OCI-LY7 (cell line): Measurements from ENCODE around the gene ZC3H8. TPM values are rescaled to one million over a fixed set of nuclear protein-coding genes. Genes with fewer than 3 reads are reported as not detected.

Source experiments
- BruUV-seq: library from RNA; stranded (reverse); fragments of 400-500 nt; replicated peaks from 2 replicates; lab custom pipeline; 2021; lab: Mats Ljungman, UMichigan
- CTCF ChIA-PET: fragments of 300-600 bp; sonication (Branson Sonifier 250); formaldehyde crosslinking; loops from one replicate; lab custom pipeline; 2022; ENCODE audit warnings: antibody characterized with exemption; ENCODE audit not compliant: unreplicated experiment; lab: Charles Lee
- POLR2A ChIA-PET: fragments of 300-600 bp; sonication (Branson Sonifier 250); formaldehyde crosslinking; loops from one replicate; lab custom pipeline; 2022; ENCODE audit warnings: antibody characterized with exemption; lab: Charles Lee
- DNase-seq: peaks from one replicate; pipeline ENCODE4 v3.0.0-alpha.2; 2015; ENCODE audit warnings: low spot score
- H2AFZ ChIP-seq: fragments of 200-600 bp; sonication (generic), shearing (Covaris generic); 2 replicates; pipeline ENCODE4 v1.6.1; 2014; ENCODE audit warnings: mild to moderate bottlenecking, antibody characterized with exemption, low read length, moderate library complexity
- H3K27ac ChIP-seq: fragments of 200-600 bp; sonication (generic); 2 replicates; pipeline ENCODE4 v1.5.1; 2014; ENCODE audit warnings: mixed run types, low read depth, mild to moderate bottlenecking, moderate library complexity, low read length, inconsistent platforms; ENCODE audit not compliant: poor library complexity, severe bottlenecking
- H3K36me3 ChIP-seq: fragments of 200-600 bp; sonication (generic); 2 replicates; pipeline ENCODE4 v1.6.1; 2014; ENCODE audit warnings: mild to moderate bottlenecking, antibody characterized with exemption, low read length, moderate library complexity, mixed read lengths; ENCODE audit not compliant: insufficient read depth
- H3K4me1 ChIP-seq: fragments of 200-600 bp; sonication (generic); 2 replicates; pipeline ENCODE4 v1.5.1; 2014; ENCODE audit warnings: mild to moderate bottlenecking, low read length; ENCODE audit not compliant: insufficient read depth, poor library complexity, severe bottlenecking
- H3K4me2 ChIP-seq: fragments of 200-600 bp; sonication (generic); 2 replicates; pipeline ENCODE4 v1.6.1; 2014; ENCODE audit warnings: mild to moderate bottlenecking, low read length
- H3K4me3 ChIP-seq: fragments of 200-600 bp; sonication (generic); 2 replicates; pipeline ENCODE4 v1.5.1; 2014; ENCODE audit warnings: mild to moderate bottlenecking, low read depth, low read length; ENCODE audit not compliant: poor library complexity, severe bottlenecking
- H3K79me2 ChIP-seq: fragments of 200-600 bp; sonication (generic); 2 replicates; pipeline ENCODE4 v1.6.1; 2016; ENCODE audit warnings: low read depth, mild to moderate bottlenecking, low read length, moderate library complexity, mixed read lengths; ENCODE audit not compliant: insufficient read depth
- H3K9me2 ChIP-seq: fragments of 200-600 bp; sonication (generic); 2 replicates; pipeline ENCODE4 v1.6.1; 2016; ENCODE audit warnings: mild to moderate bottlenecking, low read length, mixed read lengths; ENCODE audit not compliant: insufficient read depth
- H3K9me3 ChIP-seq: fragments of 200-600 bp; sonication (generic); 2 replicates; pipeline ENCODE4 v1.6.1; 2014; ENCODE audit warnings: mild to moderate bottlenecking, mixed run types, low read length, mixed read lengths
- H4K20me1 ChIP-seq: fragments of 200-600 bp; sonication (generic); 2 replicates; pipeline ENCODE4 v1.6.1; 2014; ENCODE audit warnings: mild to moderate bottlenecking, antibody characterized with exemption, low read length, moderate library complexity, mixed read lengths; ENCODE audit not compliant: insufficient read depth
- CTCF ChIP-seq: fragments of 200-600 bp; sonication (generic); conservative IDR thresholded peaks from 2 replicates; pipeline ENCODE4 v1.5.1; 2014; ENCODE audit warnings: mild to moderate bottlenecking, antibody characterized with exemption, low read length, moderate library complexity, mixed read lengths
- EZH2phosphoT487 ChIP-seq: fragments of 200-600 bp; sonication (generic); IDR thresholded peaks from 2 replicates; pipeline ENCODE4 v1.6.1; 2018; ENCODE audit warnings: low read depth, borderline replicate concordance, mild to moderate bottlenecking, mixed run types, antibody characterized with exemption, low read length, moderate library complexity, mixed read lengths
- intact Hi-C: fragments of 100-400 bp; cut with micrococcal nuclease; formaldehyde crosslinking; loops from one replicate; pipeline ENCODE4 v1.10.0; 2022; ENCODE audit not compliant: unreplicated experiment
- total RNA-seq, 2 experiments: library from RNA; depleted of rRNA in 1 of 2; stranded (reverse); fragments of >200 nt in 1 of 2; shearing (Covaris generic) in 1 of 2; gene quantifications; 2 replicates each; pipeline ENCODE4 v1.2.3, GENCODE V29; 2014 to 2022

The ZC3H8 gene
- total RNA-seq, 2 experiments from 2014 or later: 15.0 to 23.8 TPM

GRCh38 chr2:112277596-112278220 lies 22.9 kb upstream of the ZC3H8 start:
- Histone ChIP-seq H3K27ac (no peak overlapping the region), H4K20me1 (no peaks in the 10 kb centered on the region), H3K4me1 (peaks cover 12% of the 10 kb centered on the region), H3K36me3 (no peaks in the 10 kb centered on the region), H3K9me3 (no peaks in the 10 kb centered on the region; the same call in 1 of the 2 replicates), H3K4me2 (peak overlapping the region; percentile 94), H3K4me3 (no peak overlapping the region), H3K79me2 (peaks cover 18% of the 10 kb centered on the region), H2AFZ (peak overlapping the region; percentile 80; the same call in 1 of the 2 replicates), H3K9me2 (no peaks in the 10 kb centered on the region)
- DNase-seq: no peak
- ChIA-PET POLR2A (interaction anchor here (0.6 to 1.2 kb wide), 4 partner anchors 13 to 399 kb away, joined by 3 to 5 read pairs (median 4); no protein-coding TSS in a partner anchor), CTCF (no interaction called here)
- no peak for TF ChIP-seq EZH2phosphoT487
- TF ChIP-seq CTCF: no peak
- BruUV-seq: no TSS peak
- intact Hi-C loops: loop anchor here (5.0 kb wide), 2 partner anchors 265 to 395 kb away; partner anchors contain the start of genes ANAPC1 and POLR1B

- intact Hi-C loops: loop anchor here (5.0 kb wide), 2 partner anchors 265 to 395 kb away; partner anchors contain the start of genes ANAPC1 and POLR1B
- ChIA-PET POLR2A (interaction anchor here (0.7 to 1.2 kb wide), 2 partner anchors 14 to 193 kb away, joined by 3 read pairs; no protein-coding TSS in a partner anchor), CTCF (no interaction called here)
- DNase-seq: no peak
- Histone ChIP-seq H3K9me2 (no peaks in the 10 kb centered on the region), H3K36me3 (no peaks in the 10 kb centered on the region), H3K4me1 (peaks cover 12% of the 10 kb centered on the region), H3K27ac (no peak overlapping the region), H3K4me3 (peak overlapping the region; percentile 97), H4K20me1 (no peaks in the 10 kb centered on the region), H2AFZ (peak overlapping the region; percentile 80), H3K4me2 (peak overlapping the region; percentile 94), H3K79me2 (peaks cover 18% of the 10 kb centered on the region), H3K9me3 (no peaks in the 10 kb centered on the region; the same call in 1 of the 2 replicates)
- TSS peak; percentile 67 for BruUV-seq
- TF ChIP-seq CTCF: no peak; the same call in 1 of the 2 replicates
- no peak for TF ChIP-seq EZH2phosphoT487
Measured at GRCh38 chr2:112276954-112277353, 22.1 kb upstream of the ZC3H8 start.
